GM12874 (cell line): ENCODE measurements around the gene RFC2.

ENCODE experiments used
- TF ChIP-seq, protein P1 (sequence below): IDR thresholded peaks from 2 replicates; pipeline ENCODE4 v1.5.1; 2011; ENCODE audit warnings: low read depth, mild to moderate bottlenecking, control low read depth, low read length, moderate library complexity; ENCODE audit not compliant: insufficient read depth

Gene RFC2

GRCh38 chr7:74266191-74266963 lies 12.2 kb upstream of the RFC2 start:
- TF ChIP-seq, protein P1, sequence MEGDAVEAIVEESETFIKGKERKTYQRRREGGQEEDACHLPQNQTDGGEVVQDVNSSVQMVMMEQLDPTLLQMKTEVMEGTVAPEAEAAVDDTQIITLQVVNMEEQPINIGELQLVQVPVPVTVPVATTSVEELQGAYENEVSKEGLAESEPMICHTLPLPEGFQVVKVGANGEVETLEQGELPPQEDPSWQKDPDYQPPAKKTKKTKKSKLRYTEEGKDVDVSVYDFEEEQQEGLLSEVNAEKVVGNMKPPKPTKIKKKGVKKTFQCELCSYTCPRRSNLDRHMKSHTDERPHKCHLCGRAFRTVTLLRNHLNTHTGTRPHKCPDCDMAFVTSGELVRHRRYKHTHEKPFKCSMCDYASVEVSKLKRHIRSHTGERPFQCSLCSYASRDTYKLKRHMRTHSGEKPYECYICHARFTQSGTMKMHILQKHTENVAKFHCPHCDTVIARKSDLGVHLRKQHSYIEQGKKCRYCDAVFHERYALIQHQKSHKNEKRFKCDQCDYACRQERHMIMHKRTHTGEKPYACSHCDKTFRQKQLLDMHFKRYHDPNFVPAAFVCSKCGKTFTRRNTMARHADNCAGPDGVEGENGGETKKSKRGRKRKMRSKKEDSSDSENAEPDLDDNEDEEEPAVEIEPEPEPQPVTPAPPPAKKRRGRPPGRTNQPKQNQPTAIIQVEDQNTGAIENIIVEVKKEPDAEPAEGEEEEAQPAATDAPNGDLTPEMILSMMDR = no peak

GRCh38 chr7:74263399-74264120 lies 9.4 kb upstream of the RFC2 start:
- TF ChIP-seq, protein P1 = no peak

DNA sequence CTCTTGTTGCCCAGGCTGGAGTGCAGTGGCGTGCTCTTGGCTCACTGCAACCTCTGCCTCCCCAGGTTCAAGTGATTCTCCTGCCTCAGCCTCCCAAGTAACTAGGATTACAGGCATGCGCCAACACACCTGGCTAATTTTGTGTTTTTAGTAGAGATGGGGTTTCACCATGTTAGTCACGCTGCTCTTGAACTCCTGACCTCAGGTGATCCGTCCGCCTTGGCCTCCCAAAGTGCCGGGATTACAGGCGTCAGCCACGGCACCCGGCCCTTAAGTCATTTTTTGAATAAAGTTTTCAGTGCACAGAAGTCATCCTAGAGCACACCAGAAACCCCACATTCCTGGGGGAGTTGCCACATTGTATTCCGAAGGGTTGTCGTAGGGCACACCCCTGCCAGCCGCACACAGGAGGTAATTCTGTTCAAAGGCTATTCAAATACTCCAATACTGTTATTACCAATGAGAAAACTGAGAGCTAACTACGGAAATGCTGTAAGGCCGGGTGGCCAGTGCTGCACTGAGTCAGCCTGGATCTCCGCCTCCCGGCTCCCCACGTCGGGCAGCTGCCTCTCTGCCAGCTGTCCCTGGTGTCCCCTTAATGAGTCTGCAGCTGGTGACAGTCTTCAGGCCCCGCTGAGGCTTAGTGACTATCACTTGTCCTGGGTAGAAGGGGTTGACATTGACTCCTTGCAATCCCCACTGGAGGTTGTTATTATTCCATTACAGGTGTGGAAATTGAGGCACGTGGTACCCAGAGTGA lies 8.6 kb upstream of the RFC2 start:
- TF ChIP-seq, protein P1 = no peak

- TF ChIP-seq, protein P1 = no peak
Observed at GRCh38 chr7:74258639-74259038, 4.4 kb upstream of the RFC2 start.

GRCh38 chr7:74256491-74257408 lies 2.6 kb upstream of the RFC2 start:
- TF ChIP-seq, protein P1 = no peak

- TF ChIP-seq, protein P1 = no peak
Observed at GRCh38 chr7:74254858-74255379, 720 bp upstream of the RFC2 start.
